ENCODE results near the gene SUCLA2.

The SUCLA2 gene

GRCh38 chr13:48001114-48001881 lies at the start of gene SUCLA2:
TSS of gene SUCLA2 (minus strand) at chr13:48001273. CDS start at chr13:48001269, 4 bp downstream.
- Histone ChIP-seq H3K4me1 (ENCODE audit: insufficient read depth, low read length) (peaks cover 12% of the 10 kb centered on the region), H3K36me3 (ENCODE audit: insufficient read depth, low read length) (no peaks in the 10 kb centered on the region), H3K9ac (ENCODE audit: low read length) (peak within 1 kb of the TSS; percentile 81), H3K4me3 (ENCODE audit: low read depth in 1 of 2, low read length in 2 of 2) (peak within 1 kb of the TSS; percentile 90 to 96), H3K27me3 (ENCODE audit: control insufficient read depth in 1 of 2, insufficient read depth in 2 of 2, low read length in 2 of 2) (no peaks in the 10 kb centered on the region), H3K27ac (ENCODE audit: low read depth, low read length) (peak within 1 kb of the TSS; percentile 91), H3K9me3 (ENCODE audit: low read length) (no peaks in the 10 kb centered on the region)

DNA sequence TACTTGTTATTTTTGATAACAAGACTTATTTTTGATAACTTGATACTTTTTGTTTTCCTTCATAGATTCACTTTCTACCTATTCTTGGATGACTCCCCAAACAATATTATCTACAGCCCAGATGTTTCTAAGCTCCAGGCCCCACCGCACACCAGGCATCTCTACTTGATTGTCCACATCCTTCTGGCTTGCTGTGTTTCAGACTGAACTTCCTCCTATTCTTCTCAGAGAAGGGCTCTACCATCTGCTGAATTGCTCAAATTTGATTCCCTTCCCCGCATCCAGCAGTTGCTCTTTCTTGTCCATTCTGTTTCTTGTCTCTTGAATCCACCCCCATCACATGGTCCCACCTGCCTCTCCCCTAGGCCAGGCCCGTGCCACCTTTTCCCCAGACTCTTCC lies 49.5 kb upstream of the SUCLA2 start:
- no peaks in the 10 kb centered on the region for H3K27me3 ChIP-seq (ENCODE audit: control insufficient read depth in 1 of 2, insufficient read depth in 2 of 2, low read length in 2 of 2)
- H3K4me1 ChIP-seq (ENCODE audit: insufficient read depth, low read length): no peaks in the 10 kb centered on the region
- no peak overlapping the region for H3K27ac ChIP-seq (ENCODE audit: low read depth, low read length)
- H3K36me3 ChIP-seq (ENCODE audit: insufficient read depth, low read length): peaks cover 18% of the 10 kb centered on the region
- no peak overlapping the region for H3K4me3 ChIP-seq (ENCODE audit: low read depth in 1 of 2, low read length in 2 of 2)
- H3K9ac ChIP-seq (ENCODE audit: low read length): no peak overlapping the region
- no peaks in the 10 kb centered on the region for H3K9me3 ChIP-seq (ENCODE audit: low read length)

DNA sequence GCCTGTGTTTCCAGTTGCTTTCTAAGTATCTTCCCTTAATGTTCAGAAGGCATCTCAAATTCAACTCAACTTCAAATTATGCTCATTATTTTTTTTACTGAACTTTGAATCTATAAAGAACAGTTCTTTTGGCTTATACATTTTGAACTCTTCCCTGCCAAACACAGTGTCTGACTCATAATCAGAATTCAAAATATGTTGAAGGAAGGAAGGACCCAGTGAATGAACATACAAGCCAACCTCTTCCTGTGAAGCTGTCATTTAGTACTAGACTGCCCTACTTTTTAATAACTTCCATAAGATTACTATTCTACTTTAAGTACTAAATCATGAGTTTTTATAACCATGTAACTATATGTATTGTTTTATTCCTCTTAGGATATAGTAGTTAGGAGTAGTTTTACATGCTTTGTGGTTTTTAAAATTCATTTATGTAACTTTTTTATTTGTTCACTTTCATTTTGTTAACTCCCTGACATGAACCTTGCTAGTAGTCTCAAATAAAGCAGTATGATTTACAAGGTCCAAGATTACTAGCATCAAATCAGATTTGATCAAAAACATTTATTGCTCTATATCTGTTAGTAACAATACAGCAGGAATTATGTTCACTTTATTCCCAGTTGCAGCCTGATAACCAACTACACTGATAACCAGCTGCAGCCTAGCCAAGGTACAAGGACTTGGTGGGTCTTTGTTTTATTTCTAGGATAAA lies 42.9 kb upstream of the SUCLA2 start:
- Histone ChIP-seq H3K9ac (ENCODE audit: low read length) (no peak overlapping the region), H3K27ac (ENCODE audit: low read depth, low read length) (no peak overlapping the region), H3K4me1 (ENCODE audit: insufficient read depth, low read length) (no peaks in the 10 kb centered on the region), H3K27me3 (ENCODE audit: control insufficient read depth in 1 of 2, insufficient read depth in 2 of 2, low read length in 2 of 2) (no peaks in the 10 kb centered on the region), H3K4me3 (ENCODE audit: low read depth in 1 of 2, low read length in 2 of 2) (no peak overlapping the region), H3K36me3 (ENCODE audit: insufficient read depth, low read length) (peaks cover 6% of the 10 kb centered on the region), H3K9me3 (ENCODE audit: low read length) (no peaks in the 10 kb centered on the region)

- Histone ChIP-seq H3K4me1 (ENCODE audit: insufficient read depth, low read length) (peaks cover 7% of the 10 kb centered on the region), H3K36me3 (ENCODE audit: insufficient read depth, low read length) (peaks cover 6% of the 10 kb centered on the region), H3K27me3 (ENCODE audit: control insufficient read depth in 1 of 2, insufficient read depth in 2 of 2, low read length in 2 of 2) (no peaks in the 10 kb centered on the region), H3K9ac (ENCODE audit: low read length) (no peak overlapping the region), H3K9me3 (ENCODE audit: low read length) (no peaks in the 10 kb centered on the region), H3K27ac (ENCODE audit: low read depth, low read length) (no peak overlapping the region), H3K4me3 (ENCODE audit: low read depth in 1 of 2, low read length in 2 of 2) (no peak overlapping the region)
Measured at GRCh38 chr13:48042894-48043293, 41.8 kb upstream of the SUCLA2 start.

- Histone ChIP-seq H3K4me1 (ENCODE audit: insufficient read depth, low read length) (peaks cover 15% of the 10 kb centered on the region), H3K27ac (ENCODE audit: low read depth, low read length) (no peak overlapping the region), H3K9me3 (ENCODE audit: low read length) (no peaks in the 10 kb centered on the region), H3K9ac (ENCODE audit: low read length) (no peak overlapping the region), H3K27me3 (ENCODE audit: control insufficient read depth in 1 of 2, insufficient read depth in 2 of 2, low read length in 2 of 2) (no peaks in the 10 kb centered on the region), H3K36me3 (ENCODE audit: insufficient read depth, low read length) (peaks cover 6% of the 10 kb centered on the region), H3K4me3 (ENCODE audit: low read depth in 1 of 2, low read length in 2 of 2) (no peak overlapping the region)
Measured at GRCh38 chr13:48040896-48041295, 39.8 kb upstream of the SUCLA2 start.

DNA sequence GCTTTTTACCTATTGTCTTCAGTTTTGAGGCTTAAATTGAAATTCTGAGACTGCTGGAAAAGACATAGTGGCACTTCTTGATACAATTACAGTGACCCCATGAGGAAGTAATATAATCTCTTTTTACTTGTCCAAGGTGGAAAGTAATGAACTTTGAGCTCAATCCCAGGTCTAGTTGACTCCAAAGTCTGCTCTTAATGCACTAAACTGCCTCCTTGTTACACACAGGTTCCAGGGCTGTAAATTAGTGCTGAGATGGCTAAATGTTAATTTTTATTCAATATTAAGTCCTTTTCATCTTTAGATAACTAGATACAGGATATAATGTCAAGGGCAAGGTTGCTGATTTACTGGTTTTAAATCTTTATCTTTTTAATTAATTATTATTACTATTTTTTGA lies 39.0 kb upstream of the SUCLA2 start:
- H3K4me3 ChIP-seq (ENCODE audit: low read depth in 1 of 2, low read length in 2 of 2): no peak overlapping the region
- H3K36me3 ChIP-seq (ENCODE audit: insufficient read depth, low read length): peaks cover 6% of the 10 kb centered on the region
- H3K9me3 ChIP-seq (ENCODE audit: low read length): no peaks in the 10 kb centered on the region
- no peak overlapping the region for H3K9ac ChIP-seq (ENCODE audit: low read length)
- H3K4me1 ChIP-seq (ENCODE audit: insufficient read depth, low read length): peaks cover 15% of the 10 kb centered on the region
- H3K27ac ChIP-seq (ENCODE audit: low read depth, low read length): no peak overlapping the region
- H3K27me3 ChIP-seq (ENCODE audit: control insufficient read depth in 1 of 2, insufficient read depth in 2 of 2, low read length in 2 of 2): no peaks in the 10 kb centered on the region

DNA sequence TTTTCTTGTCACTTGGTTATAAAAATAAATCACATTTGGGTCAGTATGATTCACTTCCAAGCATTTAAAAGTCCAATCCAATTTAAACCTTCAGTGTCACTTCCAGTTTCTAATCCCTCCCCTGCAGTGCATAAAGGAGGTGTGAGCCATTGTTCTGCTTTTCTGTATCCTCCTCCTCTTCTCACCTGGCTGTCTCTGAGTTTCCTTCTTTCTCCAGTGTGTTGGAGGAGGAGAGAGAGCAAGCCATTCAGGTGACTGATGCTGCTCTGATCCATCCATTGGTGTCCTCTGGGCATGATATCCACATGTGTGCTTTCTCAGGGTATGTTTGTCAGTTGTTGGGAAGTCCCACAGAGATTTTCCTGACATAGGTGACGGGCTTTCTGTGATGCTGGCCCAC lies 37.7 kb upstream of the SUCLA2 start:
- Histone ChIP-seq H3K27ac (ENCODE audit: low read depth, low read length) (no peak overlapping the region), H3K4me3 (ENCODE audit: low read depth in 1 of 2, low read length in 2 of 2) (no peak overlapping the region), H3K9me3 (ENCODE audit: low read length) (no peaks in the 10 kb centered on the region), H3K36me3 (ENCODE audit: insufficient read depth, low read length) (peaks cover 6% of the 10 kb centered on the region), H3K4me1 (ENCODE audit: insufficient read depth, low read length) (peaks cover 15% of the 10 kb centered on the region), H3K9ac (ENCODE audit: low read length) (no peak overlapping the region), H3K27me3 (ENCODE audit: control insufficient read depth in 1 of 2, insufficient read depth in 2 of 2, low read length in 2 of 2) (no peaks in the 10 kb centered on the region)

DNA sequence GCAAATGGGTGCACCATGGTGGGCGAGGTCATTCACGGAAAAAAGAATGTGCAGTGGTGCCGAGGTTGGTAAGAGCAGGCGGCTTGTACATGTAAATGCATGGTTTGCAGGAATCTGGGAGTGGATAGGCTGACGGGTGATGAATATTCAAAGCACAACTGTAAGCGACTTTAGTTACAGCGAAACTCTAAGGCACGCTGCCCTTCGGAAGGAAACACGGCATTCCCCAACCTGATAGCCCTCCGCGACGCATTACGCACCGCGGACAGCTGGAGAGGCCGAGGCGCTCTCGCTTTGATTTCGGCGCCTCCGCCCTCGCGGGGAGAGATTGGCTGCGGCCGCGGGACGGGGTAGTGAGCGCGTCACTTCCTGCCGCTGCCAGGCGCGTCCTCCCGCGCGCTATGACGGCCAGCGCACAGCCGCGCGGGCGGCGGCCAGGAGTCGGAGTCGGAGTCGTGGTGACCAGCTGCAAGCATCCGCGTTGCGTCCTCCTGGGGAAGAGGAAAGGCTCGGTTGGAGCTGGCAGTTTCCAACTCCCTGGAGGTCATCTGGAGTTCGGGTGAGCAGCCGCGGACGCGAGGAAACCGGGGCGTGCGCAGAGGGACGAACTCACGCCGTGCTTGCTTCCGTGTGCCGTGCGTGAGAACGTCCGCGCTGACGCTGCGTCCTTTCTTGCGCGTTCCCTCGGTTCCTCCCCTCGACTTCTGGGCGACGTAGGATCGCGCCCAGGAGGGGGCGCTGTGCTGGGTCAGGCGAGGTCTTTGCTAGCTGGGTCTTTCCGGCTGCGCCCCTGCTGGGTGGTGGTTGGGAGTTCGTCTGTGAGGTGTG lies 36.5 kb upstream of the SUCLA2 start, which contains the start of gene NUDT15:
Gene NUDT15, plus strand, starts transcription at position 381 of the 828 bp plus-strand sequence. Its CDS starts 21 bp downstream, at position 402.
- Histone ChIP-seq H3K9ac (ENCODE audit: low read length) (peak within 1 kb of the TSS; percentile 46), H3K27ac (ENCODE audit: low read depth, low read length) (peak within 1 kb of the TSS; percentile 95), H3K36me3 (ENCODE audit: insufficient read depth, low read length) (peaks cover 6% of the 10 kb centered on the region), H3K4me1 (ENCODE audit: insufficient read depth, low read length) (peaks cover 15% of the 10 kb centered on the region), H3K4me3 (ENCODE audit: low read depth in 1 of 2, low read length in 2 of 2) (peak within 1 kb of the TSS; percentile 18 to 97), H3K9me3 (ENCODE audit: low read length) (no peaks in the 10 kb centered on the region), H3K27me3 (ENCODE audit: control insufficient read depth in 1 of 2, insufficient read depth in 2 of 2, low read length in 2 of 2) (no peaks in the 10 kb centered on the region)

DNA sequence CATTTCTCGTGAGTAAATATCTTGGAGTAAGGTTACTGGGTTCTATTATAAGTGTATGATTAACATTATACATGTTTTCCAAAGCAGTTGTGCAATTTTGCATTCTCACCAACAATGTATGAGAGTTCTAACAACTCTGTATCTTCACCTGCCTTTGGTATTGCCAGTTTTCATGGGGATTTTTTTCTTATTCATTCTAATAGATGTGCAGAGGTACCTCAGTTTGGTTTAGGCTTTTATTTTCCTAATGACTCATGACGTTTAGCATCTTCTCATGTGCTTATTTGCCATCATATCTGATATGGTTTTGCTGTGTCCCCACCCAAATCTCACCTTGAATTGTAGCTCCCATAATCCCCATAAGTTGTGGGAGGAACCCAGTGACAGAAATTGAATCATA lies 28.8 kb upstream of the SUCLA2 start:
- no peaks in the 10 kb centered on the region for H3K4me1 ChIP-seq (ENCODE audit: insufficient read depth, low read length)
- H3K4me3 ChIP-seq (ENCODE audit: low read depth in 1 of 2, low read length in 2 of 2): no peak overlapping the region
- H3K27me3 ChIP-seq (ENCODE audit: control insufficient read depth in 1 of 2, insufficient read depth in 2 of 2, low read length in 2 of 2): no peaks in the 10 kb centered on the region
- no peak overlapping the region for H3K27ac ChIP-seq (ENCODE audit: low read depth, low read length)
- H3K9me3 ChIP-seq (ENCODE audit: low read length): no peaks in the 10 kb centered on the region
- H3K36me3 ChIP-seq (ENCODE audit: insufficient read depth, low read length): no peaks in the 10 kb centered on the region
- H3K9ac ChIP-seq (ENCODE audit: low read length): no peak overlapping the region

DNA sequence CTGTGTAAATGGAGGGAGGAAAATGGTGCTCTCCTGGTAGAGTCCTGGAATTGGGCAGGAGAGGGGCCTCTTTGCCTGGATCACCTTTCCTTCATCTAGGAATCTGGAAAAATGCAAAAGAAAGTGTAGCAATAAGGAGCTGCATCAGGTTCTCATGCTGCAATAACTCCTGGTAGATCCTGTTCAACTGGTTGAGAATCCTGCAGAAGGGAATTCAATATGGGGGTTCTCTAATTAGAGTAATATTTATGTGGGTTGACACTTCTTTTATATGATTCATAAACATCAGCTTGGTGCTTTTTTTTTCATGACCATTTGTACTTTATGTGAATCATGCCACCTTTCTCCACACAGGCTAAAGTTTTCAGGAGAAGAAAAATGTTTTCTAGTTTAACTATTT lies 27.0 kb upstream of the SUCLA2 start:
- Histone ChIP-seq H3K4me3 (ENCODE audit: low read depth in 1 of 2, low read length in 2 of 2) (no peak overlapping the region), H3K36me3 (ENCODE audit: insufficient read depth, low read length) (no peaks in the 10 kb centered on the region), H3K27ac (ENCODE audit: low read depth, low read length) (no peak overlapping the region), H3K27me3 (ENCODE audit: control insufficient read depth in 1 of 2, insufficient read depth in 2 of 2, low read length in 2 of 2) (no peaks in the 10 kb centered on the region), H3K9ac (ENCODE audit: low read length) (no peak overlapping the region), H3K9me3 (ENCODE audit: low read length) (no peaks in the 10 kb centered on the region), H3K4me1 (ENCODE audit: insufficient read depth, low read length) (no peaks in the 10 kb centered on the region)

DNA sequence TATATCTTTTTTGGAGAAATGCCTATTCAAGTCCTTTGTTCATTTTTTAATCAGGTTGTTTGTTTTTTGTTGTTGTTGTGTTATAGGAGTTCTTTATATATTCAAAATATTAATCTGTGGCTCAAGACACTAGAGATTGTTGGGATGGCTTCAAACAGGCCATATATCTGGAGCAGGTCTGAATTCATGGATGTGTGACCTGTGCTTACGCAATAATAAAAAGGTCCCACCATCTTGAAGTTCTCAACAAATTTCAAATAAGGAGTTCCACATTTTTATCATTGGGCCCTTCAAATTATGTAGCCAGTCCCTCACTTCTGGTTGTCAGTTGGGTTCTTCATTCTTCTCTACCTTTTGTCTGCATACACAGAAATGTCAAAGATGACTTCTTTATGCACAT lies 18.7 kb upstream of the SUCLA2 start:
- Histone ChIP-seq H3K4me3 (ENCODE audit: low read depth in 1 of 2, low read length in 2 of 2) (no peak overlapping the region), H3K9me3 (ENCODE audit: low read length) (no peaks in the 10 kb centered on the region), H3K27me3 (ENCODE audit: control insufficient read depth in 1 of 2, insufficient read depth in 2 of 2, low read length in 2 of 2) (no peaks in the 10 kb centered on the region)

More for the DNA sequence above, 18.7 kb upstream of the SUCLA2 start:
- Histone ChIP-seq H3K27ac (ENCODE audit: low read depth, low read length) (no peak overlapping the region), H3K36me3 (ENCODE audit: insufficient read depth, low read length) (no peaks in the 10 kb centered on the region), H3K9ac (ENCODE audit: low read length) (no peak overlapping the region), H3K4me1 (ENCODE audit: insufficient read depth, low read length) (no peaks in the 10 kb centered on the region)
